NT2/D1 (cell line): ENCODE results near the gene LTBP1.

Source experiments
- SUZ12 ChIP-seq: IDR thresholded peaks from 2 replicates; pipeline ENCODE4 v1.6.1; 2011; ENCODE audit not compliant: insufficient read length, insufficient read depth; ENCODE audit errors: extremely low read depth
- YY1 ChIP-seq: IDR thresholded peaks from 2 replicates; pipeline ENCODE4 v1.6.1; 2011; ENCODE audit not compliant: insufficient read length, insufficient read depth
- ZNF274 ChIP-seq: IDR thresholded peaks from 2 replicates; pipeline ENCODE4 v1.6.1; 2011; ENCODE audit warnings: mild to moderate bottlenecking, low read depth, low read length

DNA sequence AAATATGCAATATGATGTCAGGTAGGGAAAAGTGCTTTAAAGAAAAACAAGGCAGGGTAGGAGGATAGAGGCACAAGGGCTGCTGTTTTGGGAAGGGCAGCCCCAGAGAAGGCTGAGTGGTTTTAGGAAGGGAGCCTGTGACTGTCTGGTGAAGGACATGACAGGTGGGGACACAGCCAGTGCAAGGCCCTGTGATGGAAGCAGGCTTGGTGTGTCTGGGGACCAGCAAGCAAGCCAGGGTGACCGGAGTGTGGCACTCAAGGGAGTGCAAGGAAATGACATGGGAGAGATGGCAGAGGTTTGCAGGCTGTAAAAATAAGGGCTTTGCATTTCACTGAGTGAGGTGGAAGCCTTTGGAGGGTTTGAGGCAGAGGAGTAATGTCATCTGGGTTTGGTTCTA is 62.0 kb downstream of the LTBP1 start:
- no peak for TF ChIP-seq ZNF274
- no peak for TF ChIP-seq YY1
- TF ChIP-seq SUZ12: no peak
